ENCODE data around the gene METTL13.

DNA sequence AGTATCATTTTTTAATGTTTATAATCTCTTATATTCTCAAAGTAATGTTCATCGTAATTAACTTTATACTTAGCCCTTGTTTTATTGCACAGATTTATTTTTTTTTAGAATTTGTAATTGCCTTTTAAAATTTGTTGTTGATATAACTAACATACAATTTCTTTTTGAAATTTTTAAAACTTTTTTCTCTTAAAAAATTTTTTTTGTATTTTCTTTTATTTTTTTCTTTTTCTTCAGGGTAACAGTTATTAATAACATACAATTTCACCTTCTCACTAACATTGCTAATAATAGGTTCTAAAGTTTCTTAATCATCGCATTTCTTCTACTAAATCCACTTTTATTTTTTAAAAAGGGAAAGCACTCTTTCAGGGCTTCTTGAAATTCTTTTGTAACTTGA, 28.3 kb upstream of the METTL13 start:
- TF ChIP-seq CTCF (conservative IDR thresholded peaks at IDR 0.05; ENCODE audit: low read depth, low read length) = no peak
- no peak for TF ChIP-seq EZH2phosphoT487 (IDR thresholded peaks at IDR 0.05; ENCODE audit: borderline replicate concordance, low read length)
